K562 (cell line): ENCODE results near the gene TBX1. TPM values are rescaled to one million over a fixed set of nuclear protein-coding genes. Genes with fewer than 3 reads are reported as not detected.

Source experiments
- BCOR ChIP-seq: fragments of 450-650 bp; IDR thresholded peaks from 2 replicates; pipeline ENCODE4 v1.6.1; 2016
- CBX2 ChIP-seq: fragments of 200-600 bp; sonication (generic); IDR thresholded peaks from one replicate; pipeline ENCODE4 v1.6.1; 2012; ENCODE audit warnings: mild to moderate bottlenecking, low read length, inconsistent platforms; ENCODE audit not compliant: insufficient read depth, poor library complexity, severe bottlenecking
- FOXP1 ChIP-seq: sonication (generic); formaldehyde crosslinking; IDR thresholded peaks from 2 replicates; pipeline ENCODE4 v1.8.0; 2022; ENCODE audit warnings: mild to moderate bottlenecking, missing genetic modification reagents
- GABPB2 ChIP-seq: fragments of 250-450 bp; sonication (Bioruptor Pico); conservative IDR thresholded peaks from 2 replicates; pipeline ENCODE4 v1.5.1; 2021; ENCODE audit warnings: mild to moderate bottlenecking
- GATAD2B ChIP-seq: fragments of 450-650 bp; IDR thresholded peaks from 2 replicates; pipeline ENCODE4 v1.6.1; 2017; ENCODE audit warnings: mild to moderate bottlenecking, borderline replicate concordance
- HDAC2 ChIP-seq: fragments of 450-650 bp; IDR thresholded peaks from 2 replicates; pipeline ENCODE4 v1.6.1; 2016; ENCODE audit warnings: mild to moderate bottlenecking
- HDAC8 ChIP-seq: fragments of 450-650 bp; IDR thresholded peaks from 2 replicates; pipeline ENCODE4 v1.6.1; 2016; ENCODE audit warnings: mild to moderate bottlenecking, missing genetic modification characterization, moderate library complexity, missing compliant biosample characterization
- HIVEP1 ChIP-seq: fragments of 250-450 bp; sonication (Bioruptor Pico); IDR thresholded peaks from 2 replicates; pipeline ENCODE4 v1.4.0; 2020; ENCODE audit warnings: mild to moderate bottlenecking
- HSF4 ChIP-seq: fragments of 250-450 bp; sonication (Bioruptor Pico); IDR thresholded peaks from 2 replicates; pipeline ENCODE4 v2.1.2; 2022; ENCODE audit warnings: mild to moderate bottlenecking, moderate library complexity, borderline replicate concordance
- MAZ ChIP-seq, 2 experiments: fragments of 450-650 bp in 1 of 2; sonication (generic) in 1 of 2; formaldehyde crosslinking; IDR thresholded peaks in 1 of 2; conservative IDR thresholded peaks in 1 of 2; 2 replicates each; pipeline versions ENCODE4 v1.4.0 to v1.5.0; 2020; ENCODE audit warnings: mild to moderate bottlenecking in 1 of 2, missing genetic modification reagents in 1 of 2
- SAP30 ChIP-seq: fragments of 200-600 bp; sonication (generic); IDR thresholded peaks from 2 replicates; pipeline ENCODE4 v1.6.1; 2012; ENCODE audit warnings: borderline replicate concordance, low read depth, mild to moderate bottlenecking, moderate library complexity, low read length, control low read depth, inconsistent platforms; ENCODE audit not compliant: insufficient read depth, poor library complexity, severe bottlenecking
- SP2 ChIP-seq: IDR thresholded peaks from 2 replicates; pipeline ENCODE4 v1.6.1; 2011; ENCODE audit warnings: mild to moderate bottlenecking, low read depth, low read length, moderate library complexity; ENCODE audit not compliant: poor library complexity, severe bottlenecking; ENCODE audit errors: extremely low read depth
- TAF7 ChIP-seq: fragments of 450-650 bp; IDR thresholded peaks from 2 replicates; pipeline ENCODE4 v1.6.1; 2016; ENCODE audit warnings: missing genetic modification characterization, missing compliant biosample characterization
- ZKSCAN1 ChIP-seq: fragments of 150-350 bp; IDR thresholded peaks from 2 replicates; pipeline ENCODE4 v1.6.1; 2016; ENCODE audit warnings: low read depth, low read length
- ZNF589 ChIP-seq: fragments of 200-800 bp; sonication (Bioruptor generic); IDR thresholded peaks from 2 replicates; pipeline ENCODE4 v1.6.1; 2016; ENCODE audit warnings: low read depth, missing genetic modification characterization, missing compliant biosample characterization
- ZSCAN32 ChIP-seq: fragments of 450-650 bp; formaldehyde crosslinking; IDR thresholded peaks from 2 replicates; pipeline ENCODE4 v1.4.0; 2020; ENCODE audit warnings: mild to moderate bottlenecking, moderate library complexity
- polyA plus RNA-seq, 8 experiments: library from polyadenylated mRNA; depleted of rRNA in 4 of 8; stranded (reverse) in 5 of 8; unstranded in 3 of 8; fragments of >200 nt; fragmentation: Nextera tagmentation in 2 of 8; fragmentation: Illumina TruSeq in 1 of 8; extraction: Ambion mirVana in 2 of 8; extraction: Trizol in 1 of 8; gene quantifications; 2 replicates each; pipeline versions ENCODE4 v1.2.1 to v1.2.3, GENCODE V29; 2011 to 2014; ENCODE audit warnings: inconsistent platforms in 1 of 8, missing spikeins in 1 of 8
- total RNA-seq, 7 experiments: library from RNA; depleted of rRNA in 6 of 7; stranded (reverse); fragments of >200 nt in 6 of 7; fragmentation: Illumina TruSeq in 2 of 7; extraction: Trizol in 2 of 7; gene quantifications; 2 replicates each; pipeline versions ENCODE4 v1.2.1 to v1.2.3, GENCODE V29; 2011 to 2021; ENCODE audit warnings: low replicate concordance in 1 of 7
- TF ChIP-seq, protein P1 (sequence below): fragments of 450-650 bp; conservative IDR thresholded peaks from 2 replicates; pipeline ENCODE4 v1.6.1; 2016; ENCODE audit warnings: missing genetic modification characterization, low read depth, mild to moderate bottlenecking, missing compliant biosample characterization, moderate library complexity
- TF ChIP-seq, protein P2 (sequence below): sonication (generic); formaldehyde crosslinking; IDR thresholded peaks from 2 replicates; pipeline ENCODE4 v1.9.0; 2022; ENCODE audit warnings: mild to moderate bottlenecking, missing genetic modification reagents
- TF ChIP-seq, protein P3 (sequence below), 2 experiments: IDR thresholded peaks; 2 replicates each; pipeline ENCODE4 v1.6.1; 2011; ENCODE audit warnings: borderline replicate concordance in 1 of 2, control low read depth in 1 of 2, low read depth in 1 of 2, low read length in 1 of 2, mild to moderate bottlenecking in 1 of 2, mixed read lengths in 1 of 2, moderate library complexity in 1 of 2; ENCODE audit not compliant: insufficient read depth in 1 of 2, insufficient read length in 1 of 2, poor library complexity in 1 of 2, severe bottlenecking in 1 of 2; ENCODE audit errors: extremely low read depth in 1 of 2
- TF ChIP-seq, protein P4 (sequence below): fragments of 450-650 bp; IDR thresholded peaks from 2 replicates; pipeline ENCODE4 v1.7.1; 2018; ENCODE audit warnings: mild to moderate bottlenecking, low read depth; ENCODE audit not compliant: partially characterized antibody
- TF ChIP-seq, protein P5 (sequence below): fragments of 250-450 bp; sonication (Bioruptor Pico); IDR thresholded peaks from 2 replicates; pipeline ENCODE4 v1.8.0; 2021; ENCODE audit warnings: borderline replicate concordance, mild to moderate bottlenecking, moderate library complexity; ENCODE audit not compliant: poor library complexity, severe bottlenecking

The TBX1 gene
- total and polyA plus RNA-seq, 9 of the 15 experiments (the other 6 are each of a cell fraction or from before 2014, with no cell fraction given): 0.07 to 35.0 (median 3.9) TPM

DNA sequence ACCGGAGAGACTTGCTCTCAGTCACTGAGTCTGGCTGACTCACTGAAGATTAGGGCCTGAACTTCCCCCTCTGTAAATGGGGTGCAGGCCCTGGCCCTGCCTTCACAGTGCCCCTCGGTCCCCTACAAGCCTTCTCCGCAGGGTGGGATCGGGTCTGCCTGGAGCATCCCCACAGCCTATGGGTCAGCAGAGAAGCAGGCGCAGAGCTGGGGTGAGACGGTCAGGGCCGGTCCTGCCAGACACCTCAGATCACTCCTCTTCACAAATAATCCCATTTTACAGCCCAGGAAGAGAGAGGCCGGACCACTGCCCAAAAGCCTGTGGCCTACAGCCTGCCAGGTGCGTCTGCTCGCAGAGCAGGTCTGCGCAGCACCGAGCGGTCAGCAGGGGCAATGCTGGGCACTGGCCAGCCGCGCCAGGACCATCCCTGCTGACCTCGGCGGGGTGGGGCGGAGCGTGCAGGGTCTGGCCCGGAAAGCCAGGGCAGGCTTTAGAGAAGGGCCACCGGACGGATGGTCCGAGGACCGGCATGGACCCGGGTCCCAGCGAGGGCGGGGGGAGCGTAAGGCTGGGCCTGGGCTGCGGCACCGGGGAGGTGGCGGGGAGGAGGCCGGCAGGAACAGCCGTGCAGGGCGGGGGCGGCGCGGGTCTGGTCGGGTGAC lies 46.8 kb upstream of the TBX1 start (continued):
- TF ChIP-seq HDAC8 (tag) (0 out of 2 replicates have a peak, but pooled peaks have one; percentile 49), GATAD2B (no peak), SAP30 (peak; percentile 70), ZKSCAN1 (no peak), GABPB2 (CRISPR knock-in tag) (0 out of 2 replicates have a peak, but pooled peaks have one; percentile 51), HDAC2 (peak; percentile 83), TAF7 (tag) (no peak), BCOR (peak; percentile 95), MAZ (CRISPR knock-in tag; conservative IDR thresholded peaks at IDR 0.05 in 1 of 2, IDR thresholded peaks at IDR 0.05 in 1 of 2) (no peak), FOXP1 (CRISPR knock-in tag) (no peak), ZSCAN32 (CRISPR knock-in tag) (no peak), ZNF589 (CRISPR knock-in tag) (no peak), SP2 (no peak), HSF4 (CRISPR knock-in tag) (peak; percentile 80; the same call in 1 of the 2 replicates), HIVEP1 (no peak), CBX2 (peak; percentile 55)
- TF ChIP-seq, protein P1, sequence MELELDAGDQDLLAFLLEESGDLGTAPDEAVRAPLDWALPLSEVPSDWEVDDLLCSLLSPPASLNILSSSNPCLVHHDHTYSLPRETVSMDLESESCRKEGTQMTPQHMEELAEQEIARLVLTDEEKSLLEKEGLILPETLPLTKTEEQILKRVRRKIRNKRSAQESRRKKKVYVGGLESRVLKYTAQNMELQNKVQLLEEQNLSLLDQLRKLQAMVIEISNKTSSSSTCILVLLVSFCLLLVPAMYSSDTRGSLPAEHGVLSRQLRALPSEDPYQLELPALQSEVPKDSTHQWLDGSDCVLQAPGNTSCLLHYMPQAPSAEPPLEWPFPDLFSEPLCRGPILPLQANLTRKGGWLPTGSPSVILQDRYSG (tag): no peak
- TF ChIP-seq, protein P2, sequence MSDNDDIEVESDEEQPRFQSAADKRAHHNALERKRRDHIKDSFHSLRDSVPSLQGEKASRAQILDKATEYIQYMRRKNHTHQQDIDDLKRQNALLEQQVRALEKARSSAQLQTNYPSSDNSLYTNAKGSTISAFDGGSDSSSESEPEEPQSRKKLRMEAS (CRISPR knock-in tag): no peak
- TF ChIP-seq, protein P3, sequence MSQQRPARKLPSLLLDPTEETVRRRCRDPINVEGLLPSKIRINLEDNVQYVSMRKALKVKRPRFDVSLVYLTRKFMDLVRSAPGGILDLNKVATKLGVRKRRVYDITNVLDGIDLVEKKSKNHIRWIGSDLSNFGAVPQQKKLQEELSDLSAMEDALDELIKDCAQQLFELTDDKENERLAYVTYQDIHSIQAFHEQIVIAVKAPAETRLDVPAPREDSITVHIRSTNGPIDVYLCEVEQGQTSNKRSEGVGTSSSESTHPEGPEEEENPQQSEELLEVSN (IDR thresholded peaks at IDR 0.05; ENCODE audit: borderline replicate concordance in 1 of 2, extremely low read depth in 1 of 2, insufficient read depth in 1 of 2, insufficient read length in 1 of 2, low read depth in 1 of 2, low read length in 1 of 2, poor library complexity in 1 of 2, severe bottlenecking in 1 of 2): no peak
- TF ChIP-seq, protein P4, sequence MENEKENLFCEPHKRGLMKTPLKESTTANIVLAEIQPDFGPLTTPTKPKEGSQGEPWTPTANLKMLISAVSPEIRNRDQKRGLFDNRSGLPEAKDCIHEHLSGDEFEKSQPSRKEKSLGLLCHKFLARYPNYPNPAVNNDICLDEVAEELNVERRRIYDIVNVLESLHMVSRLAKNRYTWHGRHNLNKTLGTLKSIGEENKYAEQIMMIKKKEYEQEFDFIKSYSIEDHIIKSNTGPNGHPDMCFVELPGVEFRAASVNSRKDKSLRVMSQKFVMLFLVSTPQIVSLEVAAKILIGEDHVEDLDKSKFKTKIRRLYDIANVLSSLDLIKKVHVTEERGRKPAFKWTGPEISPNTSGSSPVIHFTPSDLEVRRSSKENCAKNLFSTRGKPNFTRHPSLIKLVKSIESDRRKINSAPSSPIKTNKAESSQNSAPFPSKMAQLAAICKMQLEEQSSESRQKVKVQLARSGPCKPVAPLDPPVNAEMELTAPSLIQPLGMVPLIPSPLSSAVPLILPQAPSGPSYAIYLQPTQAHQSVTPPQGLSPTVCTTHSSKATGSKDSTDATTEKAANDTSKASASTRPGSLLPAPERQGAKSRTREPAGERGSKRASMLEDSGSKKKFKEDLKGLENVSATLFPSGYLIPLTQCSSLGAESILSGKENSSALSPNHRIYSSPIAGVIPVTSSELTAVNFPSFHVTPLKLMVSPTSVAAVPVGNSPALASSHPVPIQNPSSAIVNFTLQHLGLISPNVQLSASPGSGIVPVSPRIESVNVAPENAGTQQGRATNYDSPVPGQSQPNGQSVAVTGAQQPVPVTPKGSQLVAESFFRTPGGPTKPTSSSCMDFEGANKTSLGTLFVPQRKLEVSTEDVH: no peak
- TF ChIP-seq, protein P5, sequence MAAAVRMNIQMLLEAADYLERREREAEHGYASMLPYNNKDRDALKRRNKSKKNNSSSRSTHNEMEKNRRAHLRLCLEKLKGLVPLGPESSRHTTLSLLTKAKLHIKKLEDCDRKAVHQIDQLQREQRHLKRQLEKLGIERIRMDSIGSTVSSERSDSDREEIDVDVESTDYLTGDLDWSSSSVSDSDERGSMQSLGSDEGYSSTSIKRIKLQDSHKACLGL (CRISPR knock-in tag): peak; percentile 14
